H1 (cell line): ENCODE data around the gene MAIP1. TPM values are rescaled to one million over a fixed set of nuclear protein-coding genes. Genes with fewer than 3 reads are reported as not detected.

Experiments
- CTCF ChIA-PET: fragments of 300-600 bp; sonication (Branson Sonifier 250); formaldehyde crosslinking; loops from one replicate; lab custom pipeline; 2021; ENCODE audit not compliant: partially characterized antibody; lab: Charles Lee
- POLR2A ChIA-PET: fragments of 300-600 bp; sonication (Branson Sonifier 250); formaldehyde crosslinking; loops from one replicate; lab custom pipeline; 2021; ENCODE audit warnings: inconsistent platforms; ENCODE audit not compliant: partially characterized antibody; lab: Charles Lee
- DNase-seq, 2 experiments: peaks; one replicate each; pipeline versions ENCODE4 v3.0.0 to v3.0.0-alpha.2; 2010 to 2022; ENCODE audit warnings: low spot score in 2 of 2, low read depth in 1 of 2, mixed read lengths in 1 of 2
- FAIRE-seq: peaks from 2 replicates; lab custom pipeline; 2011; peaks lifted over from hg19 to GRCh38; lab: Jason Lieb, UNC
- H2AFZ ChIP-seq: 2 replicates; pipeline ENCODE4 v1.8.1; 2012; ENCODE audit warnings: low read length, inconsistent platforms
- H2AK5ac ChIP-seq: 2 replicates; pipeline ENCODE4 v1.6.1; 2013; ENCODE audit warnings: low read depth, low read length
- H2BK120ac ChIP-seq: replicated peaks from 2 replicates; pipeline ENCODE3; 2013; ENCODE audit warnings: low read depth, low read length, inconsistent platforms
- H2BK12ac ChIP-seq: 2 replicates; pipeline ENCODE4 v1.6.1; 2013; ENCODE audit warnings: low read depth, low read length
- H2BK15ac ChIP-seq: 2 replicates; pipeline ENCODE4 v1.6.1; 2013; ENCODE audit warnings: low read length
- H2BK20ac ChIP-seq: 2 replicates; pipeline ENCODE4 v1.6.1; 2013; ENCODE audit warnings: low read length
- H2BK5ac ChIP-seq: 2 replicates; pipeline ENCODE4 v1.6.1; 2013; ENCODE audit warnings: low read depth, low read length
- H3K14ac ChIP-seq: 2 replicates; pipeline ENCODE4 v1.6.1; 2013; ENCODE audit warnings: inconsistent platforms; ENCODE audit not compliant: insufficient read length
- H3K18ac ChIP-seq: 2 replicates; pipeline ENCODE4 v1.6.1; 2013; ENCODE audit warnings: low read length; ENCODE audit errors: extremely low read depth
- H3K23ac ChIP-seq: 2 replicates; pipeline ENCODE4 v1.6.1; 2013; ENCODE audit warnings: inconsistent platforms; ENCODE audit not compliant: insufficient read length
- H3K23me2 ChIP-seq: 2 replicates; pipeline ENCODE4 v1.6.1; 2013; ENCODE audit warnings: low read depth, low read length
- H3K27ac ChIP-seq: 2 replicates; pipeline ENCODE4 v1.6.1; 2011; ENCODE audit warnings: low read depth, low read length, inconsistent platforms
- H3K27me3 ChIP-seq, 4 experiments: replicated peaks in 1 of 4; 1 replicate in 1 of 4; 2 replicates in 3 of 4; pipeline versions ENCODE4 v1.6.1 to v1.8.1; 2011 to 2013; ENCODE audit warnings: low read length in 3 of 4, mild to moderate bottlenecking in 3 of 4, inconsistent platforms in 2 of 4, mixed read lengths in 2 of 4, moderate library complexity in 1 of 4; ENCODE audit not compliant: control insufficient read depth in 3 of 4, insufficient read depth in 3 of 4; ENCODE audit errors: extremely low read depth in 1 of 4
- H3K36me3 ChIP-seq, 4 experiments: 2 replicates each; pipeline versions ENCODE4 v1.6.1 to v1.8.1; 2011 to 2013; ENCODE audit warnings: mild to moderate bottlenecking in 4 of 4, low read length in 3 of 4, moderate library complexity in 2 of 4, control low read depth in 1 of 4, inconsistent platforms in 1 of 4; ENCODE audit not compliant: insufficient read depth in 4 of 4, control insufficient read depth in 2 of 4
- H3K4ac ChIP-seq: replicated peaks from 2 replicates; pipeline ENCODE3; 2013; ENCODE audit warnings: low read length, low read depth, mixed read lengths, inconsistent platforms; ENCODE audit not compliant: insufficient read length
- H3K4me1 ChIP-seq, 4 experiments: replicated peaks in 1 of 4; 1 replicate in 1 of 4; 2 replicates in 3 of 4; pipeline versions ENCODE4 v1.6.1 to v1.8.1; 2011 to 2013; ENCODE audit warnings: low read length in 3 of 4, inconsistent platforms in 2 of 4, mixed read lengths in 1 of 4; ENCODE audit not compliant: insufficient read depth in 4 of 4, control insufficient read depth in 3 of 4
- H3K4me2 ChIP-seq, 2 experiments: 2 replicates each; pipeline versions ENCODE4 v1.6.1 to v1.8.1; 2011 to 2013; ENCODE audit warnings: low read depth in 2 of 2, low read length in 2 of 2, control low read depth in 1 of 2, inconsistent platforms in 1 of 2, mild to moderate bottlenecking in 1 of 2; ENCODE audit not compliant: insufficient read depth in 1 of 2
- H3K4me3 ChIP-seq, 4 experiments: fragments of 200-600, 300-600 bp in 1 of 4; sonication (generic), shearing (Covaris generic), sonication (Bioruptor Twin) in 1 of 4; 2 replicates each; pipeline versions ENCODE4 v1.5.1 to v1.8.1; 2011 to 2016; ENCODE audit warnings: low read length in 4 of 4, low read depth in 3 of 4, control low read depth in 2 of 4, inconsistent platforms in 2 of 4, mild to moderate bottlenecking in 2 of 4, mixed read lengths in 1 of 4, moderate library complexity in 1 of 4; ENCODE audit not compliant: insufficient read depth in 2 of 4; ENCODE audit errors: extremely low read depth in 1 of 4
- H3K56ac ChIP-seq: replicated peaks from 2 replicates; pipeline ENCODE3; 2013; ENCODE audit warnings: low read depth, mild to moderate bottlenecking, mixed read lengths, low read length, inconsistent platforms; ENCODE audit not compliant: insufficient read length
- H3K79me1 ChIP-seq: 2 replicates; pipeline ENCODE4 v1.6.1; 2013; ENCODE audit warnings: low read depth, low read length, control low read depth
- H3K79me2 ChIP-seq, 2 experiments: 2 replicates each; pipeline versions ENCODE4 v1.6.1 to v1.8.1; 2012 to 2013; ENCODE audit warnings: low read length in 2 of 2, mild to moderate bottlenecking in 2 of 2, inconsistent platforms in 1 of 2; ENCODE audit not compliant: insufficient read depth in 2 of 2, control insufficient read depth in 1 of 2
- H3K9ac ChIP-seq, 4 experiments: replicated peaks in 1 of 4; 1 replicate in 1 of 4; 2 replicates in 3 of 4; pipeline versions ENCODE4 v1.6.1 to v1.8.1; 2011 to 2013; ENCODE audit warnings: low read depth in 3 of 4, low read length in 3 of 4, control low read depth in 2 of 4, mild to moderate bottlenecking in 2 of 4, moderate library complexity in 2 of 4, inconsistent platforms in 1 of 4; ENCODE audit errors: extremely low read depth in 1 of 4
- H3K9me3 ChIP-seq, 2 experiments: 2 replicates each; pipeline versions ENCODE4 v1.6.1 to v1.8.1; 2012 to 2013; ENCODE audit warnings: mild to moderate bottlenecking in 2 of 2, moderate library complexity in 2 of 2, control low read depth in 1 of 2, inconsistent platforms in 1 of 2, low read depth in 1 of 2, low read length in 1 of 2, mixed read lengths in 1 of 2; ENCODE audit not compliant: insufficient read depth in 2 of 2
- H4K20me1 ChIP-seq, 2 experiments: replicated peaks in 1 of 2; 2 replicates each; pipeline versions ENCODE3 to v1.8.1; 2011 to 2013; ENCODE audit warnings: inconsistent platforms in 2 of 2, low read length in 2 of 2, mild to moderate bottlenecking in 1 of 2; ENCODE audit not compliant: insufficient read depth in 2 of 2, control insufficient read depth in 1 of 2
- H4K5ac ChIP-seq: 2 replicates; pipeline ENCODE4 v1.6.1; 2013; ENCODE audit warnings: low read length, low read depth, mixed read lengths, inconsistent platforms; ENCODE audit not compliant: insufficient read length
- H4K8ac ChIP-seq: 2 replicates; pipeline ENCODE4 v1.8.0; 2013; ENCODE audit warnings: mild to moderate bottlenecking, moderate library complexity, low read length, inconsistent platforms; ENCODE audit not compliant: insufficient read depth; ENCODE audit errors: extremely low read depth
- H4K91ac ChIP-seq: replicated peaks from 2 replicates; pipeline ENCODE3; 2013; ENCODE audit warnings: low read length, mixed read lengths, inconsistent platforms; ENCODE audit not compliant: insufficient read length
- TAF7 ChIP-seq: optimal IDR thresholded peaks from 2 replicates; pipeline ENCODE3; 2011; ENCODE audit warnings: low read depth, mild to moderate bottlenecking, inconsistent platforms, low read length, moderate library complexity, borderline replicate concordance
- WGBS, 2 experiments: shearing (Covaris generic) in 1 of 2; methylation state at CpG; one replicate each; pipeline versions ENCODE4 v1.1.6 to v1.1.7; 2013 to 2015; ENCODE audit warnings: low lambda C conversion rate in 2 of 2, mixed read lengths in 2 of 2, inconsistent platforms in 1 of 2, low coverage in 1 of 2, missing lambda C conversion rate in 1 of 2; ENCODE audit not compliant: insufficient replicate concordance in 2 of 2, insufficient coverage in 1 of 2, insufficient read length in 1 of 2; ENCODE audit errors: extremely low coverage in 1 of 2, missing lambda C conversion rate in 1 of 2; 5-methylcytosine and 5-hydroxymethylcytosine counted together
- polyA plus RNA-seq, 7 experiments: library from polyadenylated mRNA; depleted of rRNA in 3 of 7; stranded (reverse) in 5 of 7; unstranded in 2 of 7; fragments of >200 nt in 5 of 7; fragments of 200-250 nt in 2 of 7; gene quantifications; 1 replicate in 5 of 7; 2 replicates in 1 of 7; 4 replicates in 1 of 7; pipeline versions ENCODE4 v1.2.1 to v1.2.3, GENCODE V29; 2011 to 2013; ENCODE audit warnings: missing spikeins in 2 of 7, mixed read lengths in 2 of 7
- total RNA-seq: library from RNA; stranded (reverse); fragmentation: NEBNext Ultra II Directional; extraction: Animal tissue kit (Norgen Biotek cat#: 25700); gene quantifications from 2 replicates; pipeline ENCODE4 v1.2.1, GENCODE V29; 2021

The MAIP1 gene
- total and polyA plus RNA-seq, 2 of the 8 experiments (the other 6 are each of a cell fraction or from before 2014, with no cell fraction given): 23.2 to 28.5 TPM

DNA sequence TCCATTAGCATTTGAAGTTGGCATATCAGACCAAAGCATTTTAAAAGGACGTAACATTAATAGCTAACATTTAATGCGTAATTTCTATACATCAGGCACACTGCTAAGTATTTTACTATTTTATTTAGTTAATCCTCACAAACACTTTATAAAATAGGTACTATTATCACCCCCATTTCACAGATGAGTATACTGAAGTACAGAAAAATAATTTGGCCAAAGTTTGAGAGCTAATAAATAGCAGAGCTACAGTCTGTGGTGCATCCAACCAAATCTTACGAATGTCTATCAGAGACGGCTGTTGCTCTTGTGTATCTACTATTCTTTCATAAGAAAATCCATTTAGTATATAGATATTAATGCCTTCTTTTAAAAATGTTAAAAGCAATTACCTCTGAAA lies 12.0 kb upstream of the MAIP1 start:
- H3K4me2 ChIP-seq: no peak overlapping the region
- H3K9me3 ChIP-seq: no peaks in the 10 kb centered on the region
- no peak overlapping the region for H3K14ac ChIP-seq
- no peak overlapping the region for H2BK120ac ChIP-seq
- FAIRE-seq (no peak), DNase-seq (no peak)
- peaks cover 2 to 3% of the 10 kb centered on the region in 2 experiments for H4K20me1 ChIP-seq
- POLR2A ChIA-PET: interaction anchor here (0.6 to 2.5 kb wide), 5 partner anchors 10 to 24 kb away, joined by 3 to 10 read pairs (median 3); no protein-coding TSS in a partner anchor
- no peak overlapping the region for H3K4ac ChIP-seq
- H3K27ac ChIP-seq: no peak overlapping the region
- no peaks in the 10 kb centered on the region for H3K23me2 ChIP-seq
- no peak overlapping the region for H2BK20ac ChIP-seq
- H2BK5ac ChIP-seq: no peak overlapping the region
- H3K56ac ChIP-seq: no peak overlapping the region
- no peak overlapping the region for H4K91ac ChIP-seq
- CTCF ChIA-PET: interaction anchor here (1.4 to 4.5 kb wide), 2 partner anchors 31 to 240 kb away, joined by 4 to 42 read pairs; no protein-coding TSS in a partner anchor
- H3K4me3 ChIP-seq: no peak overlapping the region
- H3K27me3 ChIP-seq: no peaks in the 10 kb centered on the region
- H2AK5ac ChIP-seq: no peak overlapping the region
- H2BK15ac ChIP-seq: no peak overlapping the region
- no peak overlapping the region for H4K5ac ChIP-seq
- H3K18ac ChIP-seq: no peak overlapping the region
- H3K4me1 ChIP-seq: no peaks in the 10 kb centered on the region
- peaks cover 11 to 64% (median 31%) of the 10 kb centered on the region in 4 experiments for H3K36me3 ChIP-seq
- 94% methylated on average over 4 of the region's 4 CpGs; no CpG with 5 or more reads in 1 of the 2 experiments for WGBS, 2 experiments
- no peak overlapping the region for H3K9ac ChIP-seq
- no peak overlapping the region for H2AFZ ChIP-seq
- peaks cover 4% of the 10 kb centered on the region; the same call in 1 of the 2 replicates for H3K79me1 ChIP-seq
- H3K79me2 ChIP-seq: peaks cover 0 to 5% of the 10 kb centered on the region in 2 experiments; a peak in 2 of 4 replicates
- no peak overlapping the region for H4K8ac ChIP-seq
- no peak overlapping the region for H2BK12ac ChIP-seq
- H3K23ac ChIP-seq: no peak overlapping the region
- TF ChIP-seq TAF7: no peak
